Cardiac fibroblast (primary cell): Measurements from ENCODE around the gene TMEM140.

ENCODE experiments used
- DNase-seq, 2 donors: peaks; one replicate each; pipeline versions ENCODE4 v3.0.0 to v3.0.0-alpha.2; 2010; ENCODE audit warnings: low read depth in 2 of 2
- H3K4me3 ChIP-seq, 2 donors: replicated peaks in 1 of 2; 1 replicate in 1 of 2; 2 replicates in 1 of 2; pipeline ENCODE4 v1.5.1; 2011; ENCODE audit warnings: low read depth in 2 of 2, low read length in 2 of 2, mild to moderate bottlenecking in 2 of 2, moderate library complexity in 1 of 2
- CTCF ChIP-seq: IDR thresholded peaks from one replicate; pipeline ENCODE4 v1.5.1; 2011; ENCODE audit warnings: low read depth, mild to moderate bottlenecking, low read length, inconsistent platforms

Gene TMEM140

GRCh38 chr7:135193615-135194081 is 45.8 kb downstream of the TMEM140 start:
- peak; percentile 36 to 49 for DNase-seq
- TF ChIP-seq CTCF: no peak
- H3K4me3 ChIP-seq: no peak overlapping the region

- TF ChIP-seq CTCF: no peak
- DNase-seq: peak in 1 of 2 donors; percentile 50
- no peak overlapping the region for H3K4me3 ChIP-seq
These were observed 46.7 kb downstream of the TMEM140 start for GRCh38 chr7:135194494-135195095.

GRCh38 chr7:135195156-135195555 is 47.3 kb downstream of the TMEM140 start:
- TF ChIP-seq CTCF: no peak
- no peak for DNase-seq
- no peak overlapping the region for H3K4me3 ChIP-seq

- no peak for DNase-seq
- TF ChIP-seq CTCF: no peak
These were observed 48.2 kb downstream of the TMEM140 start for GRCh38 chr7:135195968-135196629.

GRCh38 chr7:135197343-135197742 is 49.5 kb downstream of the TMEM140 start:
- H3K4me3 ChIP-seq: no peak overlapping the region
- no peak for TF ChIP-seq CTCF
- DNase-seq: no peak

More at GRCh38 chr7:135195968-135196629, 48.2 kb downstream of the TMEM140 start:
- no peak overlapping the region for H3K4me3 ChIP-seq

DNA sequence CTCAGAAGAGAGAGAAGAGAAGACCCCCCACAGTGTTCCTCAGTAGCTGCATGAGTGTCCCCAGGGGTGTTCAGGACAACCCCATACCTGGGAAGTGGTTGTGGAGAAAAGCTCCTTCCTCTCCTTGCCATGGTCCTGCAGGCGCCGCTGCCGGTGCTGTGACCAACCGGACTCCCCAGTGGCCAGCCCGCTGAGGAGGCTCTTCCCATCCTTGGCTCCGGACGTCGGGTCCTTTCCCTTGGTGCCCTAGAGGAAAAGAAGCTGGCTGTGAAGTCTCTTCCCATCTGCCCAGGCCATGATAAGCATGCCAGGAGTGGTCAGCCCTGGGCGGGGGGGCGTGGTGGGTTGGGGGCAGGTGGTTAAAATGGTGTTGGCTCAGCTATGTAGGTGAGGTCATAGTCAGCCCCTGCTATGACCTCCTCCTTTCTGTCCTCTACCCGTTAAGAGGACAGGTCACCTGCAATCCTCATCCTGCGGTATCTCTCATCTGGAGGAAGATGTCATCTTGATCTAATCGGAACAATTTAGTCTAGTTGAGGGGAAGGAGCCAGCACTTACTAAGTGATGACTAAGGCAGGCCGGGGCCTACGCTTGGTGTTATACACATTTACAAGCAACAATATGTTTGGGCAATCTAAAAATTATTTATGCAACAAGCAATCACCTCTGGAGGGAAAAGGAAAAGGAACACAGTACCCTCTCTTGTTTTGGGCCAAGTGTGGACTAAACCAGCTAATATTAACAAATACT is 50.2 kb downstream of the TMEM140 start:
- TF ChIP-seq CTCF: no peak
- no peak overlapping the region for H3K4me3 ChIP-seq
- DNase-seq: peak in 1 of 2 donors; percentile 45
